SK-N-SH treated with all-trans-retinoic acid at 6 μM for 48 hours (cell line): ENCODE data around the gene EGFL6.
"Not testable (repeated sequence)": the region's sequence is repeated elsewhere in the genome, so short reads cannot be mapped to it uniquely, and the experiment has no call there.

ENCODE experiments used
- ARNTL ChIP-seq: fragments of 450-650 bp; formaldehyde crosslinking; IDR thresholded peaks from 2 replicates; pipeline ENCODE4 v1.5.0; 2020; ENCODE audit warnings: low read depth, mild to moderate bottlenecking, moderate library complexity, borderline replicate concordance
- CREB5 ChIP-seq: fragments of 250-450 bp; sonication (Bioruptor Pico); IDR thresholded peaks from 2 replicates; pipeline ENCODE4 v1.5.1; 2020; ENCODE audit warnings: low read depth, mild to moderate bottlenecking, moderate library complexity
- GLIS3 ChIP-seq: fragments of 250-450 bp; sonication (Bioruptor Pico); IDR thresholded peaks from 2 replicates; pipeline ENCODE4 v1.5.0; 2020; ENCODE audit warnings: mild to moderate bottlenecking, moderate library complexity
- PATZ1 ChIP-seq: fragments of 250-450 bp; sonication (Bioruptor Pico); IDR thresholded peaks from 2 replicates; pipeline ENCODE4 v1.8.0; 2020; ENCODE audit warnings: mild to moderate bottlenecking, moderate library complexity, borderline replicate concordance
- PPARA ChIP-seq: fragments of 250-450 bp; sonication (Bioruptor Pico); IDR thresholded peaks from 2 replicates; pipeline ENCODE4 v1.5.0; 2020; ENCODE audit warnings: mild to moderate bottlenecking, borderline replicate concordance
- SNAI2 ChIP-seq: fragments of 250-450 bp; sonication (Bioruptor Pico); IDR thresholded peaks from 2 replicates; pipeline ENCODE4 v1.5.0; 2020; ENCODE audit warnings: mild to moderate bottlenecking, moderate library complexity
- TCF4 ChIP-seq: fragments of 250-450 bp; sonication (Bioruptor Pico); IDR thresholded peaks from 2 replicates; pipeline ENCODE4 v1.8.0; 2021; ENCODE audit warnings: mild to moderate bottlenecking, moderate library complexity, borderline replicate concordance
- ZFP3 ChIP-seq: fragments of 250-450 bp; sonication (Bioruptor Pico); IDR thresholded peaks from 2 replicates; pipeline ENCODE4 v1.5.0; 2020; ENCODE audit warnings: mild to moderate bottlenecking, moderate library complexity
- ZFP30 ChIP-seq: fragments of 450-650 bp; formaldehyde crosslinking; IDR thresholded peaks from 2 replicates; pipeline ENCODE4 v1.5.0; 2022; ENCODE audit warnings: mild to moderate bottlenecking, moderate library complexity
- ZNF70 ChIP-seq: fragments of 450-650 bp; formaldehyde crosslinking; IDR thresholded peaks from 2 replicates; pipeline ENCODE4 v1.5.0; 2020; ENCODE audit warnings: mild to moderate bottlenecking, moderate library complexity

GRCh38 chrX:13637224-13637623 is 67.8 kb downstream of the EGFL6 start:
- TF ChIP-seq ARNTL (CRISPR knock-in tag); GLIS3; ZNF70 (CRISPR knock-in tag); PATZ1 (CRISPR knock-in tag); SNAI2 (CRISPR knock-in tag); CREB5; PPARA (CRISPR knock-in tag); TCF4; ZFP30; ZFP3 (CRISPR knock-in tag): not testable (repeated sequence)
